Measurements from ENCODE around the gene CPLX3.

The CPLX3 gene

GRCh38 chr15:74788683-74789151 is 37.7 kb upstream of the CPLX3 start:
- no peak for DNase-seq

GRCh38 chr15:74789171-74789631 is 37.2 kb upstream of the CPLX3 start:
- no peak for DNase-seq

DNA sequence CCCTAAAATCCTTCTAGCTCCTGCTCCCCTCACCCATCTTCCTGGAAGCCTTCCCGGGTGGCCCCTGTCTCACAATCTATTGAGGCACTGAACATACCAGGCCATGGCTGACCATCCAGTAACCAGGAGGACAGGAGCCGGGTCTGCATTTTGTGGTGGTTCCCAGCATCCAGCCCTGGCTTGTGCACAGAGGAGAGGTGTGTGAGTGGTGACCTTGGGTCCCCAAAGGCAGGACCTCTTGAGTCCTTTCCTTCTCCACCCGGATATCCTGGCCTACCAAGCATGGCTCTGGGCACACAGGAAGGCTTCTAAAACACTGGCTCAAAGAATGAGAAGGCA is 36.7 kb upstream of the CPLX3 start:
- no peak for DNase-seq

- peak; percentile 87 for DNase-seq
Observed at GRCh38 chr15:74790080-74790916, 36.1 kb upstream of the CPLX3 start.

DNA sequence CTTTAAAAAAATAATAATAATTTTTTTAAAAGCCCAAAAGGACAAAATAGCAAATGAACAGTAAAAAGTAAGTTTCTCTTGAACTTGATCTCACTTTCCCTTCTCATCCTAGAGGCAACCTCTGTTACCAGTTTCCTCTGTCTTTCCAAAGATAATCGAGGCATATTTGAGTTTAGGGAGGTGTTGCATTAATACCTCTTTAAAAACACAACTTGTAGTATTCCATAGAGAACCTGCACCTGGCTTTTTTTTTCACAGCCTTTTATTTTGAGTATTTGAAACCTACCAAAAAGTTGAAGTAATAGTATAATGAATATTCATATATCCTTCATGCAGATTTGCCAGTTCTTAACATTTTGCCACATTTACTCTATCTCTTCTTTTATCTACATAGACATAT is 35.4 kb upstream of the CPLX3 start:
- DNase-seq, result no peak

GRCh38 chr15:74791667-74792066 is 34.8 kb upstream of the CPLX3 start:
- DNase-seq, result no peak

- DNase-seq, result peak; percentile 18
Observed at GRCh38 chr15:74792227-74793016, 34.0 kb upstream of the CPLX3 start.

GRCh38 chr15:74793135-74794028 is 33.0 kb upstream of the CPLX3 start:
- DNase-seq, result no peak

GRCh38 chr15:74794248-74794969 is 32.0 kb upstream of the CPLX3 start:
- peak; percentile 11 for DNase-seq

GRCh38 chr15:74794970-74795349 is 31.5 kb upstream of the CPLX3 start:
- DNase-seq, result no peak

DNA sequence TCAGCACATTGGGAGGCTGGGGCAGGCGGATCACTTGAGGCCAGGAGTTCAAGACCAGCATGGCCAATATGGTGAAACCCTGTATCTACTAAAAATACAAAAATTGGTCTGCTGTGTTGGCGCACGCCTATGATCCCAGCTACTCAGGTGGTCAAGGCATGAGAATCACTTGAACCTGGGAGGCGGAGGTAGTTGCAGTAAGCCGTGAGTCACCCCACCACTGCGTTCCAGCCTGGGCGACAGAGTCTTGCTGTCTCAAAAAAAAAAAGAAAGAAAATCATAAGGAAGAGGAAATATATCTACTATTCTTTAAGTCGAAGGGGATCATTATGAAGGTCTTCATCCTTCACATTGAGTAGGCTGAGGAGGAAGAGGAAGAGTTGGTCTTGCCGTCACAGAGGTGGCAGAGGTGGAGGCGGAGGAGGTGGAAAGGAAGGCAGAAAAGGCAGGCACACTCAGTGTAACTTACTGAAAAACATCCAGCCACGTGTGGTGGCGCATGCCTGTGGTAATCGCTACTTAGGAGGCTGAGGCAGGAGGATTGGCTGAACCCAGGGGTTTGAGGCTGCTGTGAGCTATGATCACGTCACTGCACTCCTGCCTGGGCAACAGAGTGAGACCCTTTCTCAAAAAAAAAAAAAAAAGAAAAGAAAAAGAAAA is 30.3 kb upstream of the CPLX3 start:
- no peak for DNase-seq

DNA sequence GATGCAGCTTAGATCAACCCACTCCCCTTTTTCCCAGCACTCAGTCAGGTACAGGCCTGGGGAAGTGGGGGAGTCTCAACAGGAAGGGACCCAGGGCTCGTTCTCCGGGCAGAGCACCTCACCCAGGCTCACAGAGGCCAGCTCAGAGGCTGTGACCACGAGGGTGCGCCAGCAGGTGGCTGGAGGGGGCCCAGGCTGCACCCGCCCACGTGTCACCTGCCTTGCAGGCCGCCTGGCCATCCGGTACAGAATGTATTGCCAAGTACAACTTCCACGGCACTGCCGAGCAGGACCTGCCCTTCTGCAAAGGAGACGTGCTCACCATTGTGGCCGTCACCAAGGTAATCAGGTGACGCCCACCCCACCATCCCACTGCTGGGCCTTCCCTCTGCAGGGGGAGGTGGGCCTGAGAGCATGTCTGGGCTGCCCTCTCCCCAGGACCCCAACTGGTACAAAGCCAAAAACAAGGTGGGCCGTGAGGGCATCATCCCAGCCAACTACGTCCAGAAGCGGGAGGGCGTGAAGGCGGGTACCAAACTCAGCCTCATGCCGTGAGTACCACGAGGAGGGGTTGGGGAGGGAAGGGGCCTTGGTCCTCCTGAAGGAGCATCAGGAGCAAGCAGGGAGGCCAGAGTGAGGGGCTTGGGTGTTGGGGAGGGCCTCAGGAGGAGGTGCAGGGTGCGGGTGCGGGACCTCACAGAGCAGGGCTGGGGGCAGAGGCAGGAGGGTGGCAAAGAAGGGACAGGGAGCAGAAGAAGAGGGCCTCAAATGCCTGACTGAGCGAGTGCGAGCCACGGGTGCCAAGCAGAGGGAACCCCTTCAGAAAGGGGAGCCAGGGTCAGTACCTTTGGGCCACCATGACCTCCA is 27.8 kb upstream of the CPLX3 start:
- no peak for DNase-seq

DNA sequence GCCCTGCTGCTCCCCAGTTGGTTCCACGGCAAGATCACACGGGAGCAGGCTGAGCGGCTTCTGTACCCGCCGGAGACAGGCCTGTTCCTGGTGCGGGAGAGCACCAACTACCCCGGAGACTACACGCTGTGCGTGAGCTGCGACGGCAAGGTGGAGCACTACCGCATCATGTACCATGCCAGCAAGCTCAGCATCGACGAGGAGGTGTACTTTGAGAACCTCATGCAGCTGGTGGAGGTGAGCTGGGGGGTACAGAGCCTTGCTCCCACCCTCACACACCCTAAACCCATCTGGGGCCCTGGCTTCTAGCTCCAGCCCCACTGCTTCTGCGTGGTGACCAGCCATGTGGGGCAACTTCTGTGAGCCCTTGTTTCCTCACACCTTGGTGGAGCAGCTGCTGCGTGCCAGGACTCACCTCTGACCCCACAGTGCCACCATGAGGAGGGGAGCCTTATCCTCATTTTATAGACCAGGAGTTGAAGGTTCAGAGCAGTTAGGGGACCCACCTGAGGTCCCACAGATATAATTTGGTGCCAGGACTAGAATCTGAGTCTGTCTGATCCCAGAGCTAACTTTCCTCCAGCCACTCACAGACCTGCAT is 27.1 kb upstream of the CPLX3 start:
- no peak for DNase-seq

- DNase-seq, result peak; percentile 81
Observed at GRCh38 chr15:74799856-74800558, 26.4 kb upstream of the CPLX3 start.

DNA sequence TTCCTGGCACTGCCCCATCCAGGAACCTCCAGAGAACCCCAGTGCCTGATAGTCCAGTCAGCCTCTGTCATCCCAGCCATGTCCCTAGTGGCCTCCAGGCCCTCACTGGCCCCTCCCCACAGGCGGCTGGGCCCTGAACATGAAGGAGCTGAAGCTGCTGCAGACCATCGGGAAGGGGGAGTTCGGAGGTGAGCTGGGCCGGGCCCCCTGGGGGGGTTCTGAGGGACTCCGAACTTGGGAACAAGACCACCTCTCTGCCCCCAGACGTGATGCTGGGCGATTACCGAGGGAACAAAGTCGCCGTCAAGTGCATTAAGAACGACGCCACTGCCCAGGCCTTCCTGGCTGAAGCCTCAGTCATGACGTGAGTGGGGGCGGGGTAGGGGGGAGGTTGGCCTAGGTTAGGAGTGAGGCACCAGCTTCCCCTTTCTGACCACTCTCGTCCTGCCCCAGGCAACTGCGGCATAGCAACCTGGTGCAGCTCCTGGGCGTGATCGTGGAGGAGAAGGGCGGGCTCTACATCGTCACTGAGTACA is 25.8 kb upstream of the CPLX3 start:
- DNase-seq, result no peak

- no peak for DNase-seq
Observed at GRCh38 chr15:74801311-74801997, 25.0 kb upstream of the CPLX3 start.

DNA sequence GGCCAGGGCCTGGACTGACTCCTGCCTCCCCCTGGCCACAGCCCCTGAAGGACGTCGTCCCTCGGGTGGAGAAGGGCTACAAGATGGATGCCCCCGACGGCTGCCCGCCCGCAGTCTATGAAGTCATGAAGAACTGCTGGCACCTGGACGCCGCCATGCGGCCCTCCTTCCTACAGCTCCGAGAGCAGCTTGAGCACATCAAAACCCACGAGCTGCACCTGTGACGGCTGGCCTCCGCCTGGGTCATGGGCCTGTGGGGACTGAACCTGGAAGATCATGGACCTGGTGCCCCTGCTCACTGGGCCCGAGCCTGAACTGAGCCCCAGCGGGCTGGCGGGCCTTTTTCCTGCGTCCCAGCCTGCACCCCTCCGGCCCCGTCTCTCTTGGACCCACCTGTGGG is 24.1 kb upstream of the CPLX3 start:
- no peak for DNase-seq

GRCh38 chr15:74802862-74803447 is 23.5 kb upstream of the CPLX3 start:
- DNase-seq, result no peak

All from femur (tissue), 1 donor.